ENCODE data around the gene PARP11.

PARP11 gene

GRCh38 chr12:3789838-3790237 is 83.4 kb downstream of the PARP11 start:
- H3K36me3 ChIP-seq (ENCODE audit: control insufficient read depth, insufficient read depth, low read length) = no peaks in the 10 kb centered on the region
- no peak overlapping the region for H3K9ac ChIP-seq (ENCODE audit: low read length)
- H3K9me3 ChIP-seq (ENCODE audit: control insufficient read depth, low read length) = no peaks in the 10 kb centered on the region
- H3K27me3 ChIP-seq (ENCODE audit: control insufficient read depth, insufficient read depth, low read length) = no peaks in the 10 kb centered on the region
- H3K4me1 ChIP-seq (ENCODE audit: control insufficient read depth, insufficient read depth, low read length) = no peaks in the 10 kb centered on the region
- no peak overlapping the region for H3K4me3 ChIP-seq (ENCODE audit: low read length)

GRCh38 chr12:3777206-3777809 is 95.9 kb downstream of the PARP11 start:
- Histone ChIP-seq H3K9ac (ENCODE audit: low read length) (no peak overlapping the region), H3K27me3 (ENCODE audit: control insufficient read depth, insufficient read depth, low read length) (no peaks in the 10 kb centered on the region), H3K4me3 (ENCODE audit: low read length) (no peak overlapping the region), H3K9me3 (ENCODE audit: control insufficient read depth, low read length) (no peaks in the 10 kb centered on the region), H3K4me1 (ENCODE audit: control insufficient read depth, insufficient read depth, low read length) (no peaks in the 10 kb centered on the region), H3K36me3 (ENCODE audit: control insufficient read depth, insufficient read depth, low read length) (no peaks in the 10 kb centered on the region)

GRCh38 chr12:3775385-3776035 is 97.7 kb downstream of the PARP11 start:
- no peaks in the 10 kb centered on the region for H3K27me3 ChIP-seq (ENCODE audit: control insufficient read depth, insufficient read depth, low read length)
- H3K4me3 ChIP-seq (ENCODE audit: low read length) = no peak overlapping the region
- no peaks in the 10 kb centered on the region for H3K4me1 ChIP-seq (ENCODE audit: control insufficient read depth, insufficient read depth, low read length)
- H3K36me3 ChIP-seq (ENCODE audit: control insufficient read depth, insufficient read depth, low read length) = no peaks in the 10 kb centered on the region
- no peaks in the 10 kb centered on the region for H3K9me3 ChIP-seq (ENCODE audit: control insufficient read depth, low read length)
- H3K9ac ChIP-seq (ENCODE audit: low read length) = no peak overlapping the region

- H3K9me3 ChIP-seq (ENCODE audit: control insufficient read depth, low read length) = no peaks in the 10 kb centered on the region
- H3K36me3 ChIP-seq (ENCODE audit: control insufficient read depth, insufficient read depth, low read length) = no peaks in the 10 kb centered on the region
- H3K4me3 ChIP-seq (ENCODE audit: low read length) = no peak overlapping the region
- H3K27me3 ChIP-seq (ENCODE audit: control insufficient read depth, insufficient read depth, low read length) = no peaks in the 10 kb centered on the region
- no peak overlapping the region for H3K9ac ChIP-seq (ENCODE audit: low read length)
- no peaks in the 10 kb centered on the region for H3K4me1 ChIP-seq (ENCODE audit: control insufficient read depth, insufficient read depth, low read length)
Observed at GRCh38 chr12:3772380-3772779, 100.8 kb downstream of the PARP11 start.

- Histone ChIP-seq H3K4me1 (ENCODE audit: control insufficient read depth, insufficient read depth, low read length) (no peaks in the 10 kb centered on the region), H3K9me3 (ENCODE audit: control insufficient read depth, low read length) (no peaks in the 10 kb centered on the region), H3K4me3 (ENCODE audit: low read length) (no peak overlapping the region), H3K36me3 (ENCODE audit: control insufficient read depth, insufficient read depth, low read length) (no peaks in the 10 kb centered on the region), H3K9ac (ENCODE audit: low read length) (no peak overlapping the region), H3K27me3 (ENCODE audit: control insufficient read depth, insufficient read depth, low read length) (no peaks in the 10 kb centered on the region)
Observed at GRCh38 chr12:3771853-3772252, 101.3 kb downstream of the PARP11 start.

GRCh38 chr12:3770891-3771290 is 102.3 kb downstream of the PARP11 start:
- Histone ChIP-seq H3K4me1 (ENCODE audit: control insufficient read depth, insufficient read depth, low read length) (no peaks in the 10 kb centered on the region), H3K27me3 (ENCODE audit: control insufficient read depth, insufficient read depth, low read length) (no peaks in the 10 kb centered on the region), H3K9ac (ENCODE audit: low read length) (no peak overlapping the region), H3K9me3 (ENCODE audit: control insufficient read depth, low read length) (no peaks in the 10 kb centered on the region), H3K36me3 (ENCODE audit: control insufficient read depth, insufficient read depth, low read length) (no peaks in the 10 kb centered on the region), H3K4me3 (ENCODE audit: low read length) (no peak overlapping the region)

- no peaks in the 10 kb centered on the region for H3K4me1 ChIP-seq (ENCODE audit: control insufficient read depth, insufficient read depth, low read length)
- no peak overlapping the region for H3K9ac ChIP-seq (ENCODE audit: low read length)
- no peak overlapping the region for H3K4me3 ChIP-seq (ENCODE audit: low read length)
- H3K27me3 ChIP-seq (ENCODE audit: control insufficient read depth, insufficient read depth, low read length) = no peaks in the 10 kb centered on the region
- no peaks in the 10 kb centered on the region for H3K9me3 ChIP-seq (ENCODE audit: control insufficient read depth, low read length)
- no peaks in the 10 kb centered on the region for H3K36me3 ChIP-seq (ENCODE audit: control insufficient read depth, insufficient read depth, low read length)
Observed at GRCh38 chr12:3768911-3769447, 104.2 kb downstream of the PARP11 start.

- no peaks in the 10 kb centered on the region for H3K27me3 ChIP-seq (ENCODE audit: control insufficient read depth, insufficient read depth, low read length)
- H3K36me3 ChIP-seq (ENCODE audit: control insufficient read depth, insufficient read depth, low read length) = no peaks in the 10 kb centered on the region
- peaks cover 8% of the 10 kb centered on the region for H3K4me1 ChIP-seq (ENCODE audit: control insufficient read depth, insufficient read depth, low read length)
- no peak overlapping the region for H3K4me3 ChIP-seq (ENCODE audit: low read length)
- no peaks in the 10 kb centered on the region for H3K9me3 ChIP-seq (ENCODE audit: control insufficient read depth, low read length)
- no peak overlapping the region for H3K9ac ChIP-seq (ENCODE audit: low read length)
Observed at GRCh38 chr12:3761116-3761735, 112.0 kb downstream of the PARP11 start.

GRCh38 chr12:3759878-3760277 is 113.3 kb downstream of the PARP11 start:
- Histone ChIP-seq H3K9ac (ENCODE audit: low read length) (no peak overlapping the region), H3K9me3 (ENCODE audit: control insufficient read depth, low read length) (no peaks in the 10 kb centered on the region), H3K4me3 (ENCODE audit: low read length) (no peak overlapping the region), H3K27me3 (ENCODE audit: control insufficient read depth, insufficient read depth, low read length) (no peaks in the 10 kb centered on the region), H3K4me1 (ENCODE audit: control insufficient read depth, insufficient read depth, low read length) (peaks cover 12% of the 10 kb centered on the region), H3K36me3 (ENCODE audit: control insufficient read depth, insufficient read depth, low read length) (no peaks in the 10 kb centered on the region)

Data from mucosa of stomach (tissue), 1 donor.